HEK293 (cell line): ENCODE measurements around the gene TMF1.

Experiments used
- CTCF ChIP-seq: fragments of 450-650 bp; formaldehyde crosslinking; IDR thresholded peaks from 2 replicates; pipeline ENCODE4 v1.5.1; 2016; ENCODE audit warnings: missing biosample characterization, missing genetic modification characterization
- ELK4 ChIP-seq: IDR thresholded peaks from 2 replicates; pipeline ENCODE4 v1.6.1; 2011; ENCODE audit warnings: mild to moderate bottlenecking, low read depth, low read length, borderline replicate concordance
- HOXA7 ChIP-seq: sonication (generic); formaldehyde crosslinking; IDR thresholded peaks from 2 replicates; pipeline ENCODE4 v1.8.1; 2022; ENCODE audit warnings: missing genetic modification reagents, borderline replicate concordance
- KLF7 ChIP-seq: fragments of 450-650 bp; formaldehyde crosslinking; IDR thresholded peaks from 2 replicates; pipeline ENCODE4 v1.5.1; 2016; ENCODE audit warnings: missing biosample characterization, missing genetic modification characterization, borderline replicate concordance
- SCRT2 ChIP-seq: fragments of 450-650 bp; formaldehyde crosslinking; IDR thresholded peaks from 2 replicates; pipeline ENCODE4 v1.5.1; 2016; ENCODE audit warnings: missing biosample characterization, missing genetic modification characterization
- SETDB1 ChIP-seq: IDR thresholded peaks from one replicate; pipeline ENCODE4 v1.6.1; 2017; ENCODE audit warnings: mild to moderate bottlenecking, low read length, moderate library complexity, mixed read lengths; ENCODE audit not compliant: insufficient read length
- TCF7L2 ChIP-seq: IDR thresholded peaks from 2 replicates; pipeline ENCODE4 v1.6.1; 2011; ENCODE audit warnings: low read depth, mild to moderate bottlenecking, inconsistent platforms, low read length, moderate library complexity, borderline replicate concordance
- ZNF138 ChIP-seq: fragments of 450-650 bp; formaldehyde crosslinking; IDR thresholded peaks from 2 replicates; pipeline ENCODE4 v1.5.1; 2016; ENCODE audit warnings: missing biosample characterization, missing genetic modification characterization, borderline replicate concordance
- ZNF157 ChIP-seq: fragments of 450-650 bp; formaldehyde crosslinking; IDR thresholded peaks from 2 replicates; pipeline ENCODE4 v1.5.1; 2016; ENCODE audit warnings: missing biosample characterization, missing genetic modification characterization
- ZNF596 ChIP-seq: fragments of 450-650 bp; IDR thresholded peaks from 2 replicates; pipeline ENCODE4 v1.5.0; 2018; ENCODE audit warnings: missing biosample characterization, mild to moderate bottlenecking, missing genetic modification characterization, moderate library complexity
- ZNF704 ChIP-seq: fragments of 450-650 bp; formaldehyde crosslinking; IDR thresholded peaks from 2 replicates; pipeline ENCODE4 v1.5.1; 2016; ENCODE audit warnings: missing biosample characterization, missing genetic modification characterization
- ZNF707 ChIP-seq: fragments of 450-650 bp; formaldehyde crosslinking; IDR thresholded peaks from 2 replicates; pipeline ENCODE4 v1.5.1; 2016; ENCODE audit warnings: missing biosample characterization, missing genetic modification characterization
- ZSCAN18 ChIP-seq: fragments of 450-650 bp; formaldehyde crosslinking; IDR thresholded peaks from 2 replicates; pipeline ENCODE4 v1.5.1; 2016; ENCODE audit warnings: missing biosample characterization, missing genetic modification characterization
- ZSCAN30 ChIP-seq: fragments of 450-650 bp; IDR thresholded peaks from 2 replicates; pipeline ENCODE4 v1.5.1; 2018; ENCODE audit warnings: missing biosample characterization, mild to moderate bottlenecking, missing genetic modification characterization, moderate library complexity

- TF ChIP-seq TCF7L2 (no peak), ELK4 (no peak), CTCF (tag by site-specific recombination) (no peak), ZSCAN30 (tag by site-specific recombination) (no peak), SCRT2 (no peak), ZNF596 (tag by site-specific recombination) (no peak), SETDB1 (no peak), ZNF138 (no peak), KLF7 (no peak), ZNF704 (tag by site-specific recombination) (no peak), HOXA7 (CRISPR knock-in tag) (no peak), ZNF707 (tag by site-specific recombination) (no peak), ZSCAN18 (tag by site-specific recombination) (no peak), ZNF157 (tag by site-specific recombination) (no peak)
These were observed 7.6 kb upstream of the TMF1 start for GRCh38 chr3:69059688-69060087.
